Measurements from ENCODE around the gene TMEM151B. TPM values are rescaled to one million over a fixed set of nuclear protein-coding genes. Genes with fewer than 3 reads are reported as not detected.
"Not testable (repeated sequence)": the region's sequence is repeated elsewhere in the genome, so short reads cannot be mapped to it uniquely, and the experiment has no call there.

Gene TMEM151B
- polyA plus RNA-seq, 1 donor from 2014 or later = 66.0 TPM

GRCh38 chr6:44342489-44342888 is 72.2 kb downstream of the TMEM151B start, which contains the start of gene SPATS1:
Gene SPATS1 (plus strand): TSS chr6:44342650. CDS start chr6:44343096, 446 bp downstream.
- no peaks in the 10 kb centered on the region for H3K9me3 ChIP-seq (ENCODE audit: low read length)
- no peaks in the 10 kb centered on the region for H3F3A ChIP-seq (ENCODE audit: insufficient read depth, low read length, poor library complexity, severe bottlenecking)
- TF ChIP-seq EP300 (conservative IDR thresholded peaks at IDR 0.05; ENCODE audit: poor library complexity, severe bottlenecking) = no peak
- no peak for TF ChIP-seq EZH2 (IDR thresholded peaks at IDR 0.05; ENCODE audit: borderline replicate concordance, insufficient read depth, low read length, poor library complexity, severe bottlenecking)
- no peak for TF ChIP-seq MXI1 (conservative IDR thresholded peaks at IDR 0.05; ENCODE audit: poor library complexity, severe bottlenecking)
- TF ChIP-seq POLR2AphosphoS5 (IDR thresholded peaks at IDR 0.05) = no peak
- no peak for TF ChIP-seq REST (IDR thresholded peaks at IDR 0.05; ENCODE audit: borderline replicate concordance)
- no peak for TF ChIP-seq TAF1 (IDR thresholded peaks at IDR 0.05; ENCODE audit: low read depth)
- TF ChIP-seq SMC3 (conservative IDR thresholded peaks at IDR 0.05; ENCODE audit: poor library complexity) = no peak
- no peak for TF ChIP-seq CTCF (IDR thresholded peaks at IDR 0.05; ENCODE audit: poor library complexity, severe bottlenecking)
- no peak for TF ChIP-seq RAD21 (conservative IDR thresholded peaks at IDR 0.05)
- no peak within 1 kb of the TSS for H3K4me3 ChIP-seq (ENCODE audit: low read length)
- H3K4me2 ChIP-seq (ENCODE audit: low read length) = no peak within 1 kb of the TSS
- no peak within 1 kb of the TSS for H3K27ac ChIP-seq (ENCODE audit: low read length)
- no peak within 1 kb of the TSS for H2AFZ ChIP-seq (ENCODE audit: low read depth, low read length)
- H3K79me2 ChIP-seq (replicated peaks; ENCODE audit: insufficient read depth, low read length) = no peaks in the 10 kb centered on the region
- H4K20me1 ChIP-seq (ENCODE audit: insufficient read depth) = no peaks in the 10 kb centered on the region
- no peak within 1 kb of the TSS for H3K9ac ChIP-seq (ENCODE audit: low read length)
- no peaks in the 10 kb centered on the region for H3K27me3 ChIP-seq (ENCODE audit: insufficient read depth, low read depth, low read length)
- H3K9me2 ChIP-seq (ENCODE audit: insufficient read depth, low read length) = no peaks in the 10 kb centered on the region
- H3K36me3 ChIP-seq (ENCODE audit: insufficient read depth, low read length) = no peaks in the 10 kb centered on the region

- not testable (repeated sequence) for H2AFZ ChIP-seq (ENCODE audit: low read depth, low read length); H4K20me1 ChIP-seq (ENCODE audit: insufficient read depth); H3K9ac ChIP-seq (ENCODE audit: low read length); H3K4me2 ChIP-seq (ENCODE audit: low read length); H3K9me3 ChIP-seq (ENCODE audit: low read length); H3F3A ChIP-seq (ENCODE audit: insufficient read depth, low read length, poor library complexity, severe bottlenecking); H3K79me2 ChIP-seq (replicated peaks; ENCODE audit: insufficient read depth, low read length); H3K36me3 ChIP-seq (ENCODE audit: insufficient read depth, low read length); H3K9me2 ChIP-seq (ENCODE audit: insufficient read depth, low read length); H3K27me3 ChIP-seq (ENCODE audit: insufficient read depth, low read depth, low read length); H3K4me3 ChIP-seq (ENCODE audit: low read length); H3K27ac ChIP-seq (ENCODE audit: low read length)
Observed at GRCh38 chr6:44346818-44347217, 76.6 kb downstream of the TMEM151B start.
